ENCODE measurements around the gene MED25. TPM values are rescaled to one million over a fixed set of nuclear protein-coding genes. Genes with fewer than 3 reads are reported as not detected.
"Not testable (repeated sequence)": the region's sequence is repeated elsewhere in the genome, so short reads cannot be mapped to it uniquely, and the experiment has no call there.

The MED25 gene
- total and polyA plus RNA-seq, 2 donors: 16.7 to 42.9 TPM

GRCh38 chr19:49814010-49814409 lies 4.1 kb upstream of the MED25 start:
- Histone ChIP-seq H3K4me3 (ENCODE audit: low read depth, low read length) (no peak overlapping the region), H3K27ac (ENCODE audit: low read depth) (no peak overlapping the region), H3K36me3 (ENCODE audit: insufficient read depth) (no peaks in the 10 kb centered on the region), H3K4me1 (ENCODE audit: insufficient read depth) (no peaks in the 10 kb centered on the region)
- 59% methylated on average over 1 of the region's 1 CpG for WGBS
- no peak for DNase-seq (ENCODE audit: extremely low spot score)

GRCh38 chr19:49816590-49816989 lies 1.5 kb upstream of the MED25 start:
- 51% methylated on average over 14 of the region's 14 CpGs for WGBS
- peak overlapping the region; percentile 90 for H3K27ac ChIP-seq (ENCODE audit: low read depth)
- no peaks in the 10 kb centered on the region for H3K4me1 ChIP-seq (ENCODE audit: insufficient read depth)
- H3K36me3 ChIP-seq (ENCODE audit: insufficient read depth): no peaks in the 10 kb centered on the region
- DNase-seq (ENCODE audit: extremely low spot score): no peak
- H3K4me3 ChIP-seq (ENCODE audit: low read depth, low read length): no peak overlapping the region

GRCh38 chr19:49818649-49819370 lies 721 bp downstream of the MED25 start:
- Histone ChIP-seq H3K27ac (ENCODE audit: low read depth) (no peak overlapping the region), H3K4me1 (ENCODE audit: insufficient read depth) (no peaks in the 10 kb centered on the region), H3K4me3 (ENCODE audit: low read depth, low read length) (peak overlapping the region; percentile 63), H3K36me3 (ENCODE audit: insufficient read depth) (no peaks in the 10 kb centered on the region)
- DNase-seq (ENCODE audit: extremely low spot score): no peak
- WGBS: 15% methylated on average over 16 of the region's 16 CpGs

GRCh38 chr19:49819452-49820115 lies 1.5 kb downstream of the MED25 start:
- DNase-seq (ENCODE audit: extremely low spot score); H3K4me1 ChIP-seq (ENCODE audit: insufficient read depth); H3K4me3 ChIP-seq (ENCODE audit: low read depth, low read length); H3K36me3 ChIP-seq (ENCODE audit: insufficient read depth); H3K27ac ChIP-seq (ENCODE audit: low read depth): not testable (repeated sequence)
- WGBS: 68% methylated on average over 7 of the region's 7 CpGs

GRCh38 chr19:49820125-49820524 lies 2.0 kb downstream of the MED25 start:
- WGBS: 42% methylated on average over 10 of the region's 10 CpGs

GRCh38 chr19:49823472-49823871 lies 5.4 kb downstream of the MED25 start:
- no peak overlapping the region for H3K27ac ChIP-seq (ENCODE audit: low read depth)
- no peak for DNase-seq (ENCODE audit: extremely low spot score)
- WGBS: 90% methylated on average over 12 of the region's 12 CpGs
- H3K36me3 ChIP-seq (ENCODE audit: insufficient read depth): no peaks in the 10 kb centered on the region
- H3K4me3 ChIP-seq (ENCODE audit: low read depth, low read length): no peak overlapping the region
- H3K4me1 ChIP-seq (ENCODE audit: insufficient read depth): no peaks in the 10 kb centered on the region

More at GRCh38 chr19:49820125-49820524, 2.0 kb downstream of the MED25 start:
- Histone ChIP-seq H3K27ac (ENCODE audit: low read depth) (no peak overlapping the region), H3K4me3 (ENCODE audit: low read depth, low read length) (no peak overlapping the region), H3K4me1 (ENCODE audit: insufficient read depth) (no peaks in the 10 kb centered on the region), H3K36me3 (ENCODE audit: insufficient read depth) (no peaks in the 10 kb centered on the region)
- DNase-seq (ENCODE audit: extremely low spot score): no peak

DNA sequence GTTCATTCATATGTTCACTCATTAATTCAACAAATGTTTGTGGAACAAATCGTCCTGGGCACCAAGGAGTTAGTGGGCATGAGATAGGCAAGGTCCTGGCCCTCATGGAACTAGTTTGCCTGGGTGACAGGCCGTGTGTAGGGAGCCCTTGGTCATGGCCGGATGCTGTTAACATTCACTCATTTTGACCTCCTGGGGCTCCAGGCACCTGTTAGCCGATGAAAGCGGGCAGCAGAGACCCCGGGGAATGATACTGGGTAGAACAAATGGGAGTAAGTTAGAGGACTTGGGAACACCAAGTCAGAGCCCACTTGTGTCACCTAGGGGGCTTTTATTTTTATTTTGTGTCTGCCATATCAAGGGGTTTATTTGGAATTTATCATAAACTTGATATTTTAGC lies 6.6 kb downstream of the MED25 start:
- Histone ChIP-seq H3K4me1 (ENCODE audit: insufficient read depth) (no peaks in the 10 kb centered on the region), H3K27ac (ENCODE audit: low read depth) (no peak overlapping the region), H3K4me3 (ENCODE audit: low read depth, low read length) (no peak overlapping the region), H3K36me3 (ENCODE audit: insufficient read depth) (no peaks in the 10 kb centered on the region)
- DNase-seq (ENCODE audit: extremely low spot score): no peak
- whole genome bisulfite sequencing: 90% methylated on average over 6 of the region's 6 CpGs

DNA sequence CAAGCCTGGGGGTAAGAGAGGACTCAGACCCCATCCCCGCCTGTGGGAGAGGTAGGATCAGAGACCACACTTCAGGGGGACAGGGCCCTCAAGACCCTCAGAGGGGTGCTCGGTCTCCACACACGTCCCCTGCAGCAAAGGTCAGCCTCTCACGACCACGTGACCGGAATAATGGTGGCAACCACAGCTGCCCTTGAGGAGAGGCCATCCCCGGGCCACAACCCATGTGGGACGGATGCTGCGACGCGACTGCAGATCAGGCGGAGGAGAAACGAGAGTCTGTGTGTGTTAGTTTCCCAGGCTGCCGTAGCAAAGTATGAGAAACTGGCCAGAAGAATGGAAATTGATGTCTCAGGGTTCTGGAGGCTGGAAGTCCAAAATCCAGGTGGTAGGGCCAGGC lies 8.9 kb downstream of the MED25 start:
- Histone ChIP-seq H3K36me3 (ENCODE audit: insufficient read depth) (peaks cover 2% of the 10 kb centered on the region), H3K27ac (ENCODE audit: low read depth) (no peak overlapping the region), H3K4me1 (ENCODE audit: insufficient read depth) (no peaks in the 10 kb centered on the region), H3K4me3 (ENCODE audit: low read depth, low read length) (no peak overlapping the region)
- 91% methylated on average over 14 of the region's 14 CpGs for WGBS
- no peak for DNase-seq (ENCODE audit: extremely low spot score)

DNA sequence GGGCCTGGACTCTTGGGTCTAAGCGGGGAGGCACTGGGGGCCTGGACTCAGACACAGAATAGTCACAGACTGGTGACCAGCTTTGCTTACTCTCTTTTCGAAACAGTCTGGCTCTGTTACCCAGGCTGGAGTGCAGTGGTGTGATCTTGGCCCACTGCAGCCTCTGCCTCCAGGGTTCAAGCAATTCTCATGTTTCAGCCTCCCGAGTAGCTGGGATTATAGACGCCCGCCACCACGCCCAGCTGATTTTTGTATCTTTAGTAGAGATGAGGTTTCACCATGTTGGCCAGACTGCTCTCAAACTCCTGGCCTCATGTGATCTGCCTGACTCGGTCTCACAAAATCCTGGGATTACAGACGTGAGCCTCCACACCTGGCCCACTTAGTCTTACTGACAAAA lies 11.1 kb downstream of the MED25 start:
- DNase-seq (ENCODE audit: extremely low spot score): no peak
- 82% methylated on average over 8 of the region's 8 CpGs for WGBS
- H3K4me3 ChIP-seq (ENCODE audit: low read depth, low read length): no peak overlapping the region
- no peaks in the 10 kb centered on the region for H3K4me1 ChIP-seq (ENCODE audit: insufficient read depth)
- peaks cover 3% of the 10 kb centered on the region for H3K36me3 ChIP-seq (ENCODE audit: insufficient read depth)
- no peak overlapping the region for H3K27ac ChIP-seq (ENCODE audit: low read depth)

DNA sequence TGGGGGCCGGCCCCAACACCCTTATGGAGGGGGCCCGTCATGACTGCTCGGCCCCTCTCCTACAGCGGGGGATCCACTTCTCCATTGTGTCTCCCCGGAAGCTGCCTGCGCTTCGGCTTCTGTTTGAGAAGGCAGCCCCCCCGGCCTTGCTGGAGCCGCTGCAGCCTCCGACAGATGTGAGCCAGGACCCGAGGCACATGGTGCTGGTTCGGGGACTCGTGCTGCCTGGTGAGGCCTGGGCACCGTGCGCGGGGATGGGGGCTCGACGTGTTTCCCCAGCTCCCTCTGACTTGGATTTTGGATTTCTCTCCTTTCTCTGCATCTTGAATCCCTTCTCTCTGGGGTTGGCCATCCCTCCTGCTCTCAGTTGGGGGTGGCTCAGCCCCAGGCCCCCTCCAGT lies 11.6 kb downstream of the MED25 start:
- Histone ChIP-seq H3K4me1 (ENCODE audit: insufficient read depth) (no peaks in the 10 kb centered on the region), H3K4me3 (ENCODE audit: low read depth, low read length) (no peak overlapping the region), H3K36me3 (ENCODE audit: insufficient read depth) (peaks cover 5% of the 10 kb centered on the region), H3K27ac (ENCODE audit: low read depth) (no peak overlapping the region)
- DNase-seq (ENCODE audit: extremely low spot score): no peak
- WGBS: 93% methylated on average over 18 of the region's 18 CpGs

DNA sequence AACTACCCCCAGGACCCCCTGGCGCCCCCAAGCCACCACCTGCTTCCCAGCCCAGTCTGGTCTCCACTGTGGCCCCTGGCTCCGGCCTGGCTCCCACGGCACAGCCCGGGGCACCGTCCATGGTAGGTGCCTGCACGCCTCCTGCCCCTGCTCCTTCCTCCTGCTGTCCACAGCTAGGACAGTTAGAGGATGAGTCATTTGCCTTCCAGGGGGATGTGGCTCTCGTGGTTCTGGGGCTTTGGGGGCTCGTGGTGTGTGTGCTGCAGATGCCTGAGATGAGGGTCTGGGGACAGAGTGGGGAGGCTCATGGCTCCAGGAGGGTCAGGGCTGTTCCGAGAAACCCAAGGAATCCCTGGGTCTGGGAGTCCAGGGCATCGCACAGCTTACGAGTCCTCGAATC lies 12.7 kb downstream of the MED25 start:
- WGBS: 94% methylated on average over 12 of the region's 12 CpGs

DNA sequence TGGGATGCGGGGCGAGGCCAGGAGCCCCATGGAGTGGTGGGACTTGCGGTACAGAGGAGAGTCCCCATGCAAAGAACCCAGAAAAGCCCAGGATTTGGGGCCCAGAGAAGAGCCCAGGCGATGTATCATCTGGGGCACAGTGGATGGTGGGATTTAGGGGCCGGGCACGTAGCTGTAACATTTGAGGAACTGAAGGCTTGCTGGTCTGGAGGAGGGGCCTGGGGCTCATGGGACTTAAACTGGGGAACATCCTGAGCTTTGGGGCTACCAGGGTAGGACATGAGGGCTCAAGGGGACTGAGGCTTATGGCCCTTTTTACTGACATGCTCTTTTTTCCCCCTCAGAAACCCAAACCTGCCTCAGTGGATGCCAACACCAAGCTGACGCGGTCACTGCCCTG lies 13.5 kb downstream of the MED25 start:
- WGBS: 95% methylated on average over 8 of the region's 8 CpGs
- Histone ChIP-seq H3K4me3 (ENCODE audit: low read depth, low read length) (no peak overlapping the region), H3K36me3 (ENCODE audit: insufficient read depth) (peaks cover 5% of the 10 kb centered on the region), H3K4me1 (ENCODE audit: insufficient read depth) (no peaks in the 10 kb centered on the region), H3K27ac (ENCODE audit: low read depth) (no peak overlapping the region)
- DNase-seq (ENCODE audit: extremely low spot score): no peak

More for the DNA sequence above, 12.7 kb downstream of the MED25 start:
- DNase-seq (ENCODE audit: extremely low spot score): no peak
- Histone ChIP-seq H3K27ac (ENCODE audit: low read depth) (no peak overlapping the region), H3K4me1 (ENCODE audit: insufficient read depth) (no peaks in the 10 kb centered on the region), H3K4me3 (ENCODE audit: low read depth, low read length) (no peak overlapping the region), H3K36me3 (ENCODE audit: insufficient read depth) (peaks cover 5% of the 10 kb centered on the region)

DNA sequence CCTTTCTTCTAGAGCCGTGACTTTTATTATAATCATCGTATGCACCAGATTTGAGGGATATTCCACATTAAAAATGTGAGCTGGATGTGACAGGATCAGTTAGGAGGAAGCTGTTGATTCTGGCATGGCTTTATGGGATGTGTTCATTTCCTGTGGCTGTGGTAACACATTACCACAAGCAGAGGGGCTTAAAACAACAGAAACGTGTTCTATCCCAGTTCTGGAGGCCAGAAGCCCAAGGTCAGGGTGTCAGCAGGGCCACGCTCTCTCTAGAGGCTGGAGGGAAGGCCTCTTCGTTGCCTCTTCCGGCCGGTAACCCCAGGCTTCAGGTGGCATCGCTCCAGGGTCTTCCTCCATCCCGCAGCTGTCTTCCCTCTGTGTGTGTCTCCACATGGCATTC lies 14.5 kb downstream of the MED25 start:
- Histone ChIP-seq H3K4me3 (ENCODE audit: low read depth, low read length) (no peak overlapping the region), H3K27ac (ENCODE audit: low read depth) (no peak overlapping the region), H3K4me1 (ENCODE audit: insufficient read depth) (no peaks in the 10 kb centered on the region), H3K36me3 (ENCODE audit: insufficient read depth) (peaks cover 5% of the 10 kb centered on the region)
- whole genome bisulfite sequencing: 65% methylated on average over 9 of the region's 9 CpGs
- no peak for DNase-seq (ENCODE audit: extremely low spot score)

DNA sequence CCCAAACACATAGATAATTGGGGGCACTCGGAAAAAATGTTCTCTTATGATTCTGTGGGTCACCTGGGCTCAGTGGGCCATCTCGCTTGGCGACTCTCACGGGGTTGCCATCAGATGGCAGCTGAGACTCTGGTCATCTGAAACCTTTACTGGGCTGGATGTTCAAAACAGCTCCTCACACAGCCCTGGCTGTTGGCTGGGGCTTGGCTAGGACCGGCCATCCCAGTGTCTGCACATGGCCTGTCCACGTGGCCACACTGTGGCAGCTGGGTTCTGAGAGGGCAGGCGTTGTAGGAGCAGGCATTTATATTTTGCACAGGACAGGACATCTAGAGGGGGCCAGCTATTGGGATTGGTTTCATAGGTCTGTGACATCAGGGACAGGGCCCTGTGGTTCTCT lies 15.5 kb downstream of the MED25 start:
- H3K36me3 ChIP-seq (ENCODE audit: insufficient read depth): peaks cover 5% of the 10 kb centered on the region
- H3K4me1 ChIP-seq (ENCODE audit: insufficient read depth): no peaks in the 10 kb centered on the region
- WGBS: 92% methylated on average over 7 of the region's 7 CpGs
- no peak overlapping the region for H3K4me3 ChIP-seq (ENCODE audit: low read depth, low read length)
- no peak for DNase-seq (ENCODE audit: extremely low spot score)
- no peak overlapping the region for H3K27ac ChIP-seq (ENCODE audit: low read depth)
